H1 (cell line): ENCODE data around the gene PLCB1.

Experiments
- CEBPB ChIP-seq: IDR thresholded peaks from 2 replicates; pipeline ENCODE4 v1.6.1; 2012; ENCODE audit warnings: low read depth, low read length
- KDM5A ChIP-seq: fragments of 200-600 bp; IDR thresholded peaks from 2 replicates; pipeline ENCODE4 v1.7.1; 2012; ENCODE audit warnings: mild to moderate bottlenecking, low read length, inconsistent platforms, mixed read lengths
- POLR2A ChIP-seq, 2 experiments: IDR thresholded peaks; 1 replicate in 1 of 2; 2 replicates in 1 of 2; pipeline ENCODE4 v1.6.1; 2011; ENCODE audit warnings: low read depth in 2 of 2, low read length in 2 of 2, mild to moderate bottlenecking in 2 of 2; ENCODE audit errors: control extremely low read depth in 1 of 2
- TF ChIP-seq, protein P1 (sequence below): IDR thresholded peaks from 2 replicates; pipeline ENCODE4 v1.6.1; 2011; ENCODE audit warnings: low read length, improper control_type of control experiment
- TF ChIP-seq, protein P2 (sequence below), 3 experiments: IDR thresholded peaks; 1 replicate in 2 of 3; 2 replicates in 1 of 3; pipeline versions ENCODE4 v1.5.1 to v1.6.1; 2011; ENCODE audit warnings: low read length in 3 of 3, mild to moderate bottlenecking in 3 of 3, inconsistent platforms in 2 of 3, low read depth in 1 of 3, moderate library complexity in 1 of 3; ENCODE audit not compliant: insufficient read depth in 1 of 3; ENCODE audit errors: control extremely low read depth in 1 of 3

DNA sequence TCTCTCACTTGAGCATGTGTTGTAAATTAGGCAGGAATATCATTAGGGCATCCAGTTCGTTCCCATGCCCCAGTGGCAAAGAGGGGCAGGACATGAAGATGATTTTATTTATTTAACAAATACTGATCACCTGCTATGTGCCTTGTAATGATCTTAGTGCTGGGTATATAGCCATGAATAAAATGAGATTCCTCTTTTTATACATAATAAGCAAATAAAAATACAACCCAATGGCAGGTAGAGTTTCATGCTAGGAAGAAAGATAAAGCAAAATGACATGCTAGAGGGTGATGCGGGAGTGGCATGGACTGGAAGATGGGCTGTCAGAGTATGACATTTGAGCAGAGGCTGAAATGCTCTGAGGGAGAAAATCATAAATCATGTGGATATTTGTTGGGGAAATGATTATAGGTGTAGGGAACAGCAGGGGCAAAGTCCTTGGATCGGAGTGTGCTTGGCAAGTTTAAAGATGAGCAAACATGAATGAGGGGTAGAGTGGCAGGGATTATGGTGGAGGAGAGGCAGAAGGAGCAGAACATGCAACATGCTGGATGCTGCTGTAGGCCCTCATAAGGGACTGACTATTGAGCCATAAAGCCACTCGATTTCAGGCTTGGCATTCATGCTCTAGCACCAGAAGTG lies 342.1 kb downstream of the PLCB1 start:
- TF ChIP-seq POLR2A (IDR thresholded peaks at IDR 0.05; ENCODE audit: control extremely low read depth in 1 of 2, low read depth in 2 of 2, low read length in 2 of 2): no peak
- TF ChIP-seq CEBPB: no peak
- TF ChIP-seq, protein P1, sequence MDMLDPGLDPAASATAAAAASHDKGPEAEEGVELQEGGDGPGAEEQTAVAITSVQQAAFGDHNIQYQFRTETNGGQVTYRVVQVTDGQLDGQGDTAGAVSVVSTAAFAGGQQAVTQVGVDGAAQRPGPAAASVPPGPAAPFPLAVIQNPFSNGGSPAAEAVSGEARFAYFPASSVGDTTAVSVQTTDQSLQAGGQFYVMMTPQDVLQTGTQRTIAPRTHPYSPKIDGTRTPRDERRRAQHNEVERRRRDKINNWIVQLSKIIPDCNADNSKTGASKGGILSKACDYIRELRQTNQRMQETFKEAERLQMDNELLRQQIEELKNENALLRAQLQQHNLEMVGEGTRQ: no peak
- TF ChIP-seq, protein P2, sequence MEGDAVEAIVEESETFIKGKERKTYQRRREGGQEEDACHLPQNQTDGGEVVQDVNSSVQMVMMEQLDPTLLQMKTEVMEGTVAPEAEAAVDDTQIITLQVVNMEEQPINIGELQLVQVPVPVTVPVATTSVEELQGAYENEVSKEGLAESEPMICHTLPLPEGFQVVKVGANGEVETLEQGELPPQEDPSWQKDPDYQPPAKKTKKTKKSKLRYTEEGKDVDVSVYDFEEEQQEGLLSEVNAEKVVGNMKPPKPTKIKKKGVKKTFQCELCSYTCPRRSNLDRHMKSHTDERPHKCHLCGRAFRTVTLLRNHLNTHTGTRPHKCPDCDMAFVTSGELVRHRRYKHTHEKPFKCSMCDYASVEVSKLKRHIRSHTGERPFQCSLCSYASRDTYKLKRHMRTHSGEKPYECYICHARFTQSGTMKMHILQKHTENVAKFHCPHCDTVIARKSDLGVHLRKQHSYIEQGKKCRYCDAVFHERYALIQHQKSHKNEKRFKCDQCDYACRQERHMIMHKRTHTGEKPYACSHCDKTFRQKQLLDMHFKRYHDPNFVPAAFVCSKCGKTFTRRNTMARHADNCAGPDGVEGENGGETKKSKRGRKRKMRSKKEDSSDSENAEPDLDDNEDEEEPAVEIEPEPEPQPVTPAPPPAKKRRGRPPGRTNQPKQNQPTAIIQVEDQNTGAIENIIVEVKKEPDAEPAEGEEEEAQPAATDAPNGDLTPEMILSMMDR (IDR thresholded peaks at IDR 0.05; ENCODE audit: control extremely low read depth in 1 of 3, insufficient read depth in 1 of 3, low read depth in 1 of 3, low read length in 3 of 3): no peak
- TF ChIP-seq KDM5A: no peak
